ENCODE results near the gene HUWE1.

The HUWE1 gene

DNA sequence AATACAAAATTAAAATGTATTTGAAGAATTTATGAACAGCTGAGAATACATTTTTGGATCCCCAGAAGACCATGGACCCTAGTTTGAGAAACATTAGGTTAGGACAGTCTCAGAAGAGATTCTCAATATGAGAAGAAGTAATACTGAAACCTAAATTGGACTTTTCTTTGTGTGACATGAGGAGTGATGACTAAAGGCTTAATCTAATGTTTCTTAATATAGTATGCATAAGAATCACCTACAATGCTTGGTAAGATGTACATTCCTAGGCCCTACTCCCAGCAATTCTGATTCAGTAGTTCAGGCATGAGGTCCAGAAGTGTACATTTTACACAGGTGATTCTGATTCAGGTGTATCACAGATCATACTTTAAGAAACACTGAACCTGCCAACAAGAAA is 31.6 kb upstream of the HUWE1 start:
- TF ChIP-seq, protein P1, sequence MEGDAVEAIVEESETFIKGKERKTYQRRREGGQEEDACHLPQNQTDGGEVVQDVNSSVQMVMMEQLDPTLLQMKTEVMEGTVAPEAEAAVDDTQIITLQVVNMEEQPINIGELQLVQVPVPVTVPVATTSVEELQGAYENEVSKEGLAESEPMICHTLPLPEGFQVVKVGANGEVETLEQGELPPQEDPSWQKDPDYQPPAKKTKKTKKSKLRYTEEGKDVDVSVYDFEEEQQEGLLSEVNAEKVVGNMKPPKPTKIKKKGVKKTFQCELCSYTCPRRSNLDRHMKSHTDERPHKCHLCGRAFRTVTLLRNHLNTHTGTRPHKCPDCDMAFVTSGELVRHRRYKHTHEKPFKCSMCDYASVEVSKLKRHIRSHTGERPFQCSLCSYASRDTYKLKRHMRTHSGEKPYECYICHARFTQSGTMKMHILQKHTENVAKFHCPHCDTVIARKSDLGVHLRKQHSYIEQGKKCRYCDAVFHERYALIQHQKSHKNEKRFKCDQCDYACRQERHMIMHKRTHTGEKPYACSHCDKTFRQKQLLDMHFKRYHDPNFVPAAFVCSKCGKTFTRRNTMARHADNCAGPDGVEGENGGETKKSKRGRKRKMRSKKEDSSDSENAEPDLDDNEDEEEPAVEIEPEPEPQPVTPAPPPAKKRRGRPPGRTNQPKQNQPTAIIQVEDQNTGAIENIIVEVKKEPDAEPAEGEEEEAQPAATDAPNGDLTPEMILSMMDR (conservative IDR thresholded peaks at IDR 0.05): no peak
- TF ChIP-seq ZFX (IDR thresholded peaks at IDR 0.05): no peak
- H3K27ac ChIP-seq: no peak overlapping the region

DNA sequence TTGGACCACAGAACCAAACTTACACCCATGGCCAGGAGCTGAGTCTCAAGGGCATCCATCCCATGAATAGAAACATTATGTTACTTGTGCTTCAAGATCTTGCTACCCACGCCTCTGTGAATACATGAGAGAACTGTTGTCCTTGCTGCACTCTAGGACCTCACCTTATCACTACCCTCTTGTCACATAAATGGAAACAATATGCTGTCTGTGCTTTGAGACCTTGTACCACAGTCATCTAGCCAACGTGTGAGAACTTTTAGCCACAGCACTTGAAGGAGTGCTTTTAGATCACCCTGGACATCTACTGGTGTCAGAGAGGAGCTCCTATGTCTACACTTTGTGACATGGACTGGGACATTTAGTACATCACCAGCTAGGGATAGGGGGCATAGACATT is 30.7 kb upstream of the HUWE1 start:
- no peak overlapping the region for H3K27ac ChIP-seq
- TF ChIP-seq, protein P1 (conservative IDR thresholded peaks at IDR 0.05): no peak
- no peak for TF ChIP-seq ZFX (IDR thresholded peaks at IDR 0.05)

DNA sequence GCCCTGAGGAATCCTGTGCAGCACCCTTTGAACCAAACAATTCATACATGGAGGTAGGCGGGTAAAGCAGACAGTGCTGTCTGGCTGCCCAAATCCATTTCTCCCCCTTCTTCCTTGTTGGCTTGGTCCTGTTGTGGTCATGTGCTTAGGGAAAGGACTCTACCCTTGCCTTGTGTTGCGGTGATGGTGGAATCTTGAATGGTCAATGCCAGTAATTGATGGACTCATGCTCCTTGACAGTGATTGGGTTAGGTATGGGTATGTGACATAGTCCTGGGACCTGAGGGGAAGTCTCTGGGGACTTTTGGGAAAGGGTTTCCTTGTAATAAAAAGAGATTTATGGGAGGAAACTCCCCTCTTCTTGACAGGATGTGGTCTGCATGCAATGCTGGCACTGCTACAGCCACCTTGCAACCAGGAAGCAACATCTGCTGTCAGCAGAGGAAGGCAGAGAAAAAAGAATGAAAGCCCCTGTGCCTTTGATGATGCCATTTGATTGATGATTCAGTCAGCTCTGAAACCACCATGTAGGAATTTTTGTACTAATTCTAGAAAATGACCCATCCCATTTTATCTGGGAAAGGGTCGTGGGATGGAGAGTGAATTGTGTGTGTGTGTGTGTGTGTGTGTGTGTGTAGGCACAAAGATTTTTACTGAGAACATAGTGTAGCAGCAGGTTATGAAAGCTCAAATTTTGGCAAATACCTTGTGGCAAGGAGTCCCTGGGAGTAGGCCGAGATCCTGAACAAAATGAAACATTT is 30.0 kb upstream of the HUWE1 start:
- no peak overlapping the region for H3K27ac ChIP-seq
- no peak for TF ChIP-seq ZFX (IDR thresholded peaks at IDR 0.05)
- TF ChIP-seq, protein P1 (conservative IDR thresholded peaks at IDR 0.05): no peak

DNA sequence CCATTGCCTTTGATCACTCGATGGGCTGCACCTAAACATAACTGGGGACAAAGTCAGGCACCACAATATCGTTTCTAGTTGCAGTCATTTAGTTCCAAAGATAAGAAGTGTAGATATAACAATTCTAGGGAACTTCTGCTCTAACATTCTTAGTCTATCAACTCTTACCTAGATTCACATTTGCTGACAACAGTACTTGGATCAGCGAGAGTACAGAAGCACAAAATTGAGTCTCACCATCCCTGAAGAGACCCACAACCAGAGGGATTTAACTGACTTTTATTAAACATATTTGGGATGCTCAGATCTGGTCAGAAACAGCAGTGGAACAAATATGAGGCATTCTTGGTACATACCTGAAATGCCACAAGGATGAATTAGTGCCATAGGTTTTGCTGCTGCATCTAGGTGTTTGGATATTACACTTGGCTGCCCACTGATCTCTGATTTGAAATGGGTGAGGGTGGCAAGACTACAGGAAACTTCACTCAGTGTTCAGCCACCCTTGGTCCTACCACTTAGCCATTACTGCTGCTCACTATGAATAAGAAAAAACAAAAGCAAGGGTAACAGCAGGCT is 28.9 kb upstream of the HUWE1 start:
- TF ChIP-seq, protein P1 (conservative IDR thresholded peaks at IDR 0.05): no peak
- no peak for TF ChIP-seq ZFX (IDR thresholded peaks at IDR 0.05)
- no peak overlapping the region for H3K27ac ChIP-seq

DNA sequence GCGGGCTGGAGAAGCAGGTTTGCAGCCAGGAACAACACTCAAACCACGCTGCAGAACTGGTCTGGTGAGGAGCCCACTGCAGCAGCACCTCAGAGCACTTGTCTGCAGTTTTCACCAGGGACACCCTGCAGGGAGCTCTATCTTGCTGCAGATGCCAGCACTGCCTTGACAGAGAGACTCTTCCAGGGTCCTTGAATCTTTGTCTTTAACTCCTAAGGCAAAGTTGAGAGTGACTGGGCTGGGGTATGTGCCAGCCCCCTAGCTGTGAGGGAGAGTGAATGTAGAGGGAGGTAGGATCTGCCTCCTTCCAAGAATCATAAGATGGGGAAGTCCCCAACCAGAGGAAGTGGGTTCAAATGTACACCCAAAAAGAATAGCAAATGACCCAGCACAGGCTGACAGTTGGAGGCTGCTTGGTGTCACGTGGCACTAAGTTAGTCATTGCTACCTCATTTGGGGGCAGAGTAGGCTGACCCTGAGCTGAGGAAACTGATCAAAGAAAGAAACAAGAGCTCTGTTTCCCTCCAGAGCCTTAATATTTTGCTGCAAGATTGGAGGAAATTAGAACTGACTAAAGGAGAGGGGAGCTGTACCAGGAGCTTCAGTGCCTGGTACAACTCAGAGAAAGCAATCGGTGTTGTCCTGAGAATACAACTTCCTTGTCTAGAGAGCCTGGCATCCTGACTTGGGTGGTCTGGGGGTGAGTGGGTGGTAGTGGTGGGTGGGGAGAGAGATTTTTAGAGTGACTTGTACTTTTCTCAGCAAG is 28.2 kb upstream of the HUWE1 start:
- no peak for TF ChIP-seq ZFX (IDR thresholded peaks at IDR 0.05)
- TF ChIP-seq, protein P1 (conservative IDR thresholded peaks at IDR 0.05): no peak; the same call in 1 of the 2 replicates
- peak overlapping the region; percentile 58 for H3K27ac ChIP-seq

DNA sequence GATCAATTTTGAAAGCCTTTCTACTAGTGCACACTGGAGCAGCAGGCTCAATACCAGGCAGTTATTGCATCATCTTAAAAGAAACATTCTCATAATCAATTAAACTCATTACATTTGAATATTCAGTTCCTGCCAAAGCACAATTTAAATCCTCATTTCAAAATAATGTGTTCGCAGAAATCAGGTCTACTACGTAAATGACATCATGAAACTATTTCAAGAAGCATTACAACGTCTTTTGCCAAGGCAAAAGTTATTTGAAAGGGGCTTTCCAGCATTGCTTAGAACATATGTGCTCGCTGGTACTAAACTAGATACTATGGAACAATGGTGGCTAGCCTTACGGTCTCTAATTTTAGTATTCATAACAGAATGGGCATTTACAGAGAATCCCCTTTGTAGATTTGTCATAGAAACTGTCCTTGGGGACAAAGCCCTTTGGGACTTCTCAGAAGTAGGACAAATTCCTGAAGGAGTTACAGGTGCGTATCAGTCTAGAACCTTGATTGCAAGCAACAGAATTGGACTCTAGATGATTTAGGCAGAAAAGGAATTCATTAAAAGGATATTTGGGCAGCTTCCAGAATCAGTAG is 27.6 kb upstream of the HUWE1 start:
- H3K27ac ChIP-seq: peak overlapping the region; percentile 58
- TF ChIP-seq, protein P1 (conservative IDR thresholded peaks at IDR 0.05): no peak
- TF ChIP-seq ZFX (IDR thresholded peaks at IDR 0.05): no peak
